ENCODE data around the gene C17orf50. TPM values are rescaled to one million over a fixed set of nuclear protein-coding genes. Genes with fewer than 3 reads are reported as not detected.

Gene C17orf50
- total RNA-seq, 1 donor from 2014 or later: not detected

DNA sequence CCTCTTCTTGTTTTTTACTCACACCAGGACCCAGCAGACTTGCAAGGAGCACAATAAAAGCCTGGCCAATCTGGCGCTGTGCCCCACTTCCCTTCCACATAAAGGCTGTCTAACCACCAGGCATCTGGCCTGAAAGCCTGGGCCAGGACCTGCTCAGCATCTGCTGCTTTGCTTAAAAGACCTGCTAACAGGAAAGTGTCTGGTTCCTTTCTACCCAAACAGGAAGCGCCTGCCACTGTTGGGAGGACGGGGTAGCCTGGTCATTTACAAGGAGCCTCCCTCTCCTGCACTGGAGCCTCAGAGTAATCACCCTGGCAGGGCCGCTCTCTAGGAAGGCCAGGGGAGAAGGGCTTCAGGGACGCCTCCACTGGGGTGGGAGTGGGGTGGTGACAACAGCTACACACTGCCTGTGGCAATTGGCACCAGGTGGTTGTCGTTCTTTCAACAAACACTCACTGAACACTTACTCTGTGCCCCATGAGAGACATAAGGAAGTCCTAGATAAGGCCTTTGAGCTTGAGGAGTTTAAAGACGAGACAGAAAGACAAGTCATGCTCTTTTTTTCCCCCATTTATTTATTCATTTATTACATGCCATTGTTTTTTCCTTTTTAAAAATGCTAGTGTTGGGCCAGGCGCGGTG, 41.0 kb downstream of the C17orf50 start:
- H3K27me3 Mint-ChIP-seq: peaks cover 48% of the 10 kb centered on the region
- no peaks in the 10 kb centered on the region for H3K9me3 Mint-ChIP-seq (ENCODE audit: low read depth)
- DNase-seq (ENCODE audit: low spot score, unreplicated experiment): no peak
- no peak overlapping the region for H3K4me3 Mint-ChIP-seq (ENCODE audit: low read depth)
- TF ChIP-seq CTCF (IDR thresholded peaks at IDR 0.05; ENCODE audit: unreplicated experiment): no peak
- no peak overlapping the region for H3K27ac Mint-ChIP-seq
- H3K4me1 Mint-ChIP-seq (ENCODE audit: low read depth): no peaks in the 10 kb centered on the region
- H3K36me3 Mint-ChIP-seq (ENCODE audit: insufficient read depth): no peaks in the 10 kb centered on the region

GRCh38 chr17:35804658-35805192, 44.0 kb downstream of the C17orf50 start:
- H3K36me3 Mint-ChIP-seq (ENCODE audit: insufficient read depth): no peaks in the 10 kb centered on the region
- TF ChIP-seq CTCF (IDR thresholded peaks at IDR 0.05; ENCODE audit: unreplicated experiment): peak; percentile 68
- H3K27me3 Mint-ChIP-seq: peaks cover 29% of the 10 kb centered on the region
- no peak for DNase-seq (ENCODE audit: low spot score, unreplicated experiment)
- no peak overlapping the region for H3K4me3 Mint-ChIP-seq (ENCODE audit: low read depth)
- H3K4me1 Mint-ChIP-seq (ENCODE audit: low read depth): peaks cover 1% of the 10 kb centered on the region
- no peak overlapping the region for H3K27ac Mint-ChIP-seq
- H3K9me3 Mint-ChIP-seq (ENCODE audit: low read depth): no peaks in the 10 kb centered on the region

- Mint-ChIP-seq H3K4me3 (ENCODE audit: low read depth) (peak overlapping the region; percentile 11), H3K36me3 (ENCODE audit: insufficient read depth) (no peaks in the 10 kb centered on the region), H3K27me3 (peaks cover 11% of the 10 kb centered on the region), H3K9me3 (ENCODE audit: low read depth) (no peaks in the 10 kb centered on the region), H3K27ac (no peak overlapping the region), H3K4me1 (ENCODE audit: low read depth) (peaks cover 9% of the 10 kb centered on the region)
- no peak for TF ChIP-seq CTCF (IDR thresholded peaks at IDR 0.05; ENCODE audit: unreplicated experiment)
- no peak for DNase-seq (ENCODE audit: low spot score, unreplicated experiment)
Measured at GRCh38 chr17:35807371-35808144, 46.9 kb downstream of the C17orf50 start.

- Mint-ChIP-seq H3K27ac (peak overlapping the region; percentile 99), H3K9me3 (ENCODE audit: low read depth) (no peaks in the 10 kb centered on the region), H3K4me1 (ENCODE audit: low read depth) (peaks cover 12% of the 10 kb centered on the region), H3K36me3 (ENCODE audit: insufficient read depth) (no peaks in the 10 kb centered on the region), H3K27me3 (peaks cover 11% of the 10 kb centered on the region), H3K4me3 (ENCODE audit: low read depth) (peak overlapping the region; percentile 81)
- no peak for DNase-seq (ENCODE audit: low spot score, unreplicated experiment)
- TF ChIP-seq CTCF (IDR thresholded peaks at IDR 0.05; ENCODE audit: unreplicated experiment): no peak
Measured at GRCh38 chr17:35808240-35808961, 47.7 kb downstream of the C17orf50 start.
